Measurements from ENCODE around the gene CR1L. TPM values are rescaled to one million over a fixed set of nuclear protein-coding genes. Genes with fewer than 3 reads are reported as not detected.
A peak's percentile ranks its signal among the peaks of the same experiment; 100 is the strongest.
"Not testable (repeated sequence)": the region's sequence is repeated elsewhere in the genome, so short reads cannot be mapped to it uniquely, and the experiment has no call there.

The CR1L gene
- total and polyA plus RNA-seq, 9 donors, result 0.22 to 0.65 (median 0.33) TPM; not detected in 3

DNA sequence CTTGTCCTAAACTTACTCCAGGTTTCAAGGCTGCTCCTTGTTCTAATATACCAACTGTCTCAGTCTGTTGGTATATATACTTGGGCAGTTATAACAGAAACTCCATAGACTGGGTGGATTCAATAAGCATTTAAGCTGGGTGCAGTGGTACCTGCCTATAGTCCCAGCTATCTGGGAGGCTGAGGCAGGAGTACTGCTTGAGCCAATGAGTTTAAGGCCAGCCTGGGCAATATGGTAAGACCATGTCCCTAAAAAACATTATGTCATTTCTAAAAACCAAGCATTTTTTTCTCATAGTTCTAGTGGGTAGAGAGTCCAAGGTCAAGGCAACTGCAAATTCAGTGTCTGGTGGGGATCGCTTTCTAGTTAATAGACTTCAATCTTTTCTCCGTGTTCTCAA is 17.4 kb upstream of the CR1L start:
- Histone ChIP-seq H3K27me3 (ENCODE audit: control insufficient read depth, insufficient read depth, low read length) (no peaks in the 10 kb centered on the region), H3K4me1 (ENCODE audit: control insufficient read depth, insufficient read depth, low read length) (no peaks in the 10 kb centered on the region), H3K9me3 (replicated peaks; ENCODE audit: control insufficient read depth, low read depth, low read length) (no peaks in the 10 kb centered on the region), H3K36me3 (ENCODE audit: control insufficient read depth, insufficient read depth, low read length) (no peaks in the 10 kb centered on the region), H3K27ac (ENCODE audit: low read length) (no peak overlapping the region), H3K4me3 (ENCODE audit: low read length) (no peak overlapping the region)
- 100% methylated on average over 1 of the region's 2 CpGs for WGBS (ENCODE audit: insufficient coverage)
- DNase-seq, result no peak

- H3K27ac ChIP-seq (ENCODE audit: low read length), result no peak overlapping the region
- no peaks in the 10 kb centered on the region for H3K9me3 ChIP-seq (replicated peaks; ENCODE audit: control insufficient read depth, low read depth, low read length)
- H3K4me3 ChIP-seq (ENCODE audit: low read length), result no peak overlapping the region
- H3K27me3 ChIP-seq (ENCODE audit: control insufficient read depth, insufficient read depth, low read length), result no peaks in the 10 kb centered on the region
- H3K4me1 ChIP-seq (ENCODE audit: control insufficient read depth, insufficient read depth, low read length), result no peaks in the 10 kb centered on the region
- DNase-seq, result no peak
- no CpG with 5 or more reads among the region's 5 CpGs for WGBS (ENCODE audit: insufficient coverage)
- no peaks in the 10 kb centered on the region for H3K36me3 ChIP-seq (ENCODE audit: control insufficient read depth, insufficient read depth, low read length)
Measured at GRCh38 chr1:207628776-207629175, 16.2 kb upstream of the CR1L start.

GRCh38 chr1:207631137-207631536 is 13.8 kb upstream of the CR1L start:
- Histone ChIP-seq H3K27me3 (ENCODE audit: control insufficient read depth, insufficient read depth, low read length) (no peaks in the 10 kb centered on the region), H3K36me3 (ENCODE audit: control insufficient read depth, insufficient read depth, low read length) (no peaks in the 10 kb centered on the region), H3K9me3 (replicated peaks; ENCODE audit: control insufficient read depth, low read depth, low read length) (no peaks in the 10 kb centered on the region), H3K4me3 (ENCODE audit: low read length) (no peak overlapping the region), H3K27ac (ENCODE audit: low read length) (no peak overlapping the region), H3K4me1 (ENCODE audit: control insufficient read depth, insufficient read depth, low read length) (no peaks in the 10 kb centered on the region)
- DNase-seq, result no peak
- WGBS (ENCODE audit: insufficient coverage), result 50% methylated on average over 1 of the region's 1 CpG

- Histone ChIP-seq H3K27me3 (ENCODE audit: control insufficient read depth, insufficient read depth, low read length) (no peaks in the 10 kb centered on the region), H3K4me3 (ENCODE audit: low read length) (no peak overlapping the region)
- DNase-seq, result no peak
Measured at GRCh38 chr1:207633226-207633625, 11.7 kb upstream of the CR1L start.

GRCh38 chr1:207633699-207634289 is 11.1 kb upstream of the CR1L start:
- not testable (repeated sequence) for H3K4me3 ChIP-seq (ENCODE audit: low read length); H3K4me1 ChIP-seq (ENCODE audit: control insufficient read depth, insufficient read depth, low read length); H3K36me3 ChIP-seq (ENCODE audit: control insufficient read depth, insufficient read depth, low read length); H3K9me3 ChIP-seq (replicated peaks; ENCODE audit: control insufficient read depth, low read depth, low read length); H3K27ac ChIP-seq (ENCODE audit: low read length); H3K27me3 ChIP-seq (ENCODE audit: control insufficient read depth, insufficient read depth, low read length); DNase-seq
- WGBS (ENCODE audit: insufficient coverage), result 72% methylated on average over 8 of the region's 12 CpGs

More at GRCh38 chr1:207633226-207633625, 11.7 kb upstream of the CR1L start:
- Histone ChIP-seq H3K4me1 (ENCODE audit: control insufficient read depth, insufficient read depth, low read length) (no peaks in the 10 kb centered on the region), H3K9me3 (replicated peaks; ENCODE audit: control insufficient read depth, low read depth, low read length) (no peaks in the 10 kb centered on the region), H3K36me3 (ENCODE audit: control insufficient read depth, insufficient read depth, low read length) (no peaks in the 10 kb centered on the region), H3K27ac (ENCODE audit: low read length) (no peak overlapping the region)

DNA sequence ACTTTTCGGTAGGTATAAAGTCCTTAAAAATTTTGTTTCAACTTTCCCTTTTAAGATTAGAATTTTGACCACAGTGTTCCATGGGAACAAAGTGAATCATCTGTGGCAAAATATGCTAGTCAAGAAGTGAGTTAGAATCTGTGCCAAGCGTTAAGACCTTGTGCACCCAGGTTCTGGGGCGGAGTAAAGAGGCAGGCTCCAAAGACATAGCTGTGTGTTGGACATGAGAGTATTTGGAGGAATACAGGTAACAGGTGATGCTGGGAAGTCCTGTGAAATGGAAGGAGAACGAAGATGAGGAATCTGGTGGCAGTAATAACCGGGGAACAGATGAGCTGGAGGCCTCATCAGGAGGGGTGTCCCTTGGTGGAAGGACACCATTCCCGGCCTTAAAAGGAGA is 10.6 kb upstream of the CR1L start:
- 59% methylated on average over 3 of the region's 6 CpGs for WGBS (ENCODE audit: insufficient coverage)

GRCh38 chr1:207635569-207636186 is 9.3 kb upstream of the CR1L start:
- not testable (repeated sequence) for DNase-seq; H3K4me3 ChIP-seq (ENCODE audit: low read length); H3K36me3 ChIP-seq (ENCODE audit: control insufficient read depth, insufficient read depth, low read length); H3K4me1 ChIP-seq (ENCODE audit: control insufficient read depth, insufficient read depth, low read length); H3K27ac ChIP-seq (ENCODE audit: low read length); H3K9me3 ChIP-seq (replicated peaks; ENCODE audit: control insufficient read depth, low read depth, low read length); H3K27me3 ChIP-seq (ENCODE audit: control insufficient read depth, insufficient read depth, low read length)
- WGBS (ENCODE audit: insufficient coverage), result 92% methylated on average over 2 of the region's 7 CpGs

More for the DNA sequence above, 10.6 kb upstream of the CR1L start:
- not testable (repeated sequence) for H3K4me3 ChIP-seq (ENCODE audit: low read length); H3K36me3 ChIP-seq (ENCODE audit: control insufficient read depth, insufficient read depth, low read length); DNase-seq; H3K4me1 ChIP-seq (ENCODE audit: control insufficient read depth, insufficient read depth, low read length); H3K27ac ChIP-seq (ENCODE audit: low read length); H3K9me3 ChIP-seq (replicated peaks; ENCODE audit: control insufficient read depth, low read depth, low read length); H3K27me3 ChIP-seq (ENCODE audit: control insufficient read depth, insufficient read depth, low read length)

- not testable (repeated sequence) for H3K27ac ChIP-seq (ENCODE audit: low read length); H3K4me3 ChIP-seq (ENCODE audit: low read length); DNase-seq; H3K27me3 ChIP-seq (ENCODE audit: control insufficient read depth, insufficient read depth, low read length); H3K9me3 ChIP-seq (replicated peaks; ENCODE audit: control insufficient read depth, low read depth, low read length); H3K36me3 ChIP-seq (ENCODE audit: control insufficient read depth, insufficient read depth, low read length); H3K4me1 ChIP-seq (ENCODE audit: control insufficient read depth, insufficient read depth, low read length)
- 80% methylated on average over 3 of the region's 9 CpGs for WGBS (ENCODE audit: insufficient coverage)
Measured at GRCh38 chr1:207638487-207639145, 6.3 kb upstream of the CR1L start.

DNA sequence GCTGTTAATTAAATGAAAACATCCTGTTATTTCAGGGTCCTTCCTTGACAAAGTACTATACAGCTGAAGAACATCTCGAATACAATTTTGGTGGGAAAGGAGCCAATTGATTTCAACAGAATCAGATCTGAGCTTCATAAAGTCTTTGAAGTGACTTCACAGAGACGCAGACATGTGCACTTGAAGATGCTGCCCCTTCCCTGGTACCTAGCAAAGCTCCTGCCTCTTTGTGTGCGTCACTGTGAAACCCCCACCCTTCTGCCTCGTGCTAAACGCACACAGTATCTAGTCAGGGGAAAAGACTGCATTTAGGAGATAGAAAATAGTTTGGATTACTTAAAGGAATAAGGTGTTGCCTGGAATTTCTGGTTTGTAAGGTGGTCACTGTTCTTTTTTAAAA is 5.6 kb upstream of the CR1L start:
- H3K27ac ChIP-seq (ENCODE audit: low read length); H3K9me3 ChIP-seq (replicated peaks; ENCODE audit: control insufficient read depth, low read depth, low read length); H3K4me1 ChIP-seq (ENCODE audit: control insufficient read depth, insufficient read depth, low read length); H3K36me3 ChIP-seq (ENCODE audit: control insufficient read depth, insufficient read depth, low read length); H3K27me3 ChIP-seq (ENCODE audit: control insufficient read depth, insufficient read depth, low read length); H3K4me3 ChIP-seq (ENCODE audit: low read length); DNase-seq: not testable (repeated sequence)
- 73% methylated on average over 2 of the region's 5 CpGs for WGBS (ENCODE audit: insufficient coverage)

- H3K4me3 ChIP-seq (ENCODE audit: low read length), result peak overlapping the region; percentile 48
- no peaks in the 10 kb centered on the region for H3K9me3 ChIP-seq (replicated peaks; ENCODE audit: control insufficient read depth, low read depth, low read length)
- H3K27ac ChIP-seq (ENCODE audit: low read length), result no peak overlapping the region
- peaks cover 6% of the 10 kb centered on the region for H3K4me1 ChIP-seq (ENCODE audit: control insufficient read depth, insufficient read depth, low read length)
- 38% methylated on average over 3 of the region's 9 CpGs for WGBS (ENCODE audit: insufficient coverage)
- H3K36me3 ChIP-seq (ENCODE audit: control insufficient read depth, insufficient read depth, low read length), result no peaks in the 10 kb centered on the region
- peaks cover 22% of the 10 kb centered on the region for H3K27me3 ChIP-seq (ENCODE audit: control insufficient read depth, insufficient read depth, low read length)
- DNase-seq, result no peak
Measured at GRCh38 chr1:207644166-207644851, 624 bp upstream of the CR1L start.
